Activated CD8-positive, alpha-beta T cell treated with anti-CD3 and anti-CD28 coated beads for 36 hours (primary cell): ENCODE results near the gene ANKRD44. TPM values are rescaled to one million over a fixed set of nuclear protein-coding genes. Genes with fewer than 3 reads are reported as not detected.

ENCODE experiments used
- ATAC-seq: fragments of 200-7000 bp; cut with Tn5 transposase; one replicate; pipeline ENCODE4 v1.10.0; 2021; ENCODE audit warnings: mild to moderate bottlenecking, moderate library complexity
- CTCF ChIA-PET: fragments of 350-600 bp; sonication (Branson Sonifier 250); formaldehyde crosslinking; loops from one replicate; lab custom pipeline; 2021; ENCODE audit warnings: antibody characterized with exemption; lab: Charles Lee
- POLR2A ChIA-PET: fragments of 350-600 bp; sonication (Branson Sonifier 250); formaldehyde crosslinking; loops from one replicate; lab custom pipeline; 2021; ENCODE audit warnings: antibody characterized with exemption; lab: Charles Lee
- DNase-seq: peaks from one replicate; pipeline ENCODE4 v3.0.0-alpha.2; 2020
- H3K27ac Mint-ChIP-seq: one replicate; pipeline ENCODE4 v1.8.0; 2021; ENCODE audit warnings: mild to moderate bottlenecking, mixed read lengths
- H3K27me3 Mint-ChIP-seq: one replicate; pipeline ENCODE4 v1.8.0; 2021; ENCODE audit warnings: mixed read lengths
- H3K36me3 Mint-ChIP-seq: one replicate; pipeline ENCODE4 v1.8.0; 2021; ENCODE audit warnings: low read depth, mixed read lengths
- H3K4me1 Mint-ChIP-seq: one replicate; pipeline ENCODE4 v1.8.0; 2021; ENCODE audit warnings: low read depth, mixed read lengths
- H3K4me3 Mint-ChIP-seq: one replicate; pipeline ENCODE4 v1.8.0; 2021; ENCODE audit warnings: mild to moderate bottlenecking, moderate library complexity, mixed read lengths
- H3K9me3 Mint-ChIP-seq: one replicate; pipeline ENCODE4 v1.8.0; 2021; ENCODE audit warnings: mixed read lengths
- intact Hi-C: fragments of 100-400 bp; cut with micrococcal nuclease; formaldehyde crosslinking; loops from one replicate; pipeline ENCODE4 v1.10.0; 2022
- total RNA-seq, 2 experiments: library from RNA; stranded (reverse); gene quantifications; one replicate each; pipeline ENCODE4 v1.2.3, GENCODE V29; 2021
- TF ChIP-seq, protein P1 (sequence below): fragments of 200-600 bp; IDR thresholded peaks from one replicate; pipeline ENCODE4 v1.8.0; 2022; ENCODE audit warnings: antibody characterized with exemption, mild to moderate bottlenecking

ANKRD44 gene
- total RNA-seq, 2 experiments from 2014 or later, result 131 to 132 TPM

GRCh38 chr2:197152451-197153228 lies 157.9 kb downstream of the ANKRD44 start:
- peaks cover 37% of the 10 kb centered on the region for H3K36me3 Mint-ChIP-seq
- intact Hi-C loops, result no loop called here

GRCh38 chr2:197149546-197149945 lies 161.0 kb downstream of the ANKRD44 start:
- DNase-seq (no peak), ATAC-seq (no peak)
- CTCF ChIA-PET, result interaction anchor here (0.8 to 1.7 kb wide), 3 partner anchors 9 to 41 kb away, joined by 3 to 6 read pairs (median 5); no protein-coding TSS in a partner anchor
- H3K9me3 Mint-ChIP-seq, result peaks cover 5% of the 10 kb centered on the region
- H3K4me3 Mint-ChIP-seq, result no peak overlapping the region
- POLR2A ChIA-PET, result interaction anchor here (0.6 to 1.0 kb wide), 2 partner anchors 45 to 226 kb away, joined by 3 read pairs; no protein-coding TSS in a partner anchor
- H3K4me1 Mint-ChIP-seq, result peaks cover 84% of the 10 kb centered on the region
- peaks cover 34% of the 10 kb centered on the region for H3K36me3 Mint-ChIP-seq
- H3K27me3 Mint-ChIP-seq, result no peaks in the 10 kb centered on the region
- TF ChIP-seq, protein P1, sequence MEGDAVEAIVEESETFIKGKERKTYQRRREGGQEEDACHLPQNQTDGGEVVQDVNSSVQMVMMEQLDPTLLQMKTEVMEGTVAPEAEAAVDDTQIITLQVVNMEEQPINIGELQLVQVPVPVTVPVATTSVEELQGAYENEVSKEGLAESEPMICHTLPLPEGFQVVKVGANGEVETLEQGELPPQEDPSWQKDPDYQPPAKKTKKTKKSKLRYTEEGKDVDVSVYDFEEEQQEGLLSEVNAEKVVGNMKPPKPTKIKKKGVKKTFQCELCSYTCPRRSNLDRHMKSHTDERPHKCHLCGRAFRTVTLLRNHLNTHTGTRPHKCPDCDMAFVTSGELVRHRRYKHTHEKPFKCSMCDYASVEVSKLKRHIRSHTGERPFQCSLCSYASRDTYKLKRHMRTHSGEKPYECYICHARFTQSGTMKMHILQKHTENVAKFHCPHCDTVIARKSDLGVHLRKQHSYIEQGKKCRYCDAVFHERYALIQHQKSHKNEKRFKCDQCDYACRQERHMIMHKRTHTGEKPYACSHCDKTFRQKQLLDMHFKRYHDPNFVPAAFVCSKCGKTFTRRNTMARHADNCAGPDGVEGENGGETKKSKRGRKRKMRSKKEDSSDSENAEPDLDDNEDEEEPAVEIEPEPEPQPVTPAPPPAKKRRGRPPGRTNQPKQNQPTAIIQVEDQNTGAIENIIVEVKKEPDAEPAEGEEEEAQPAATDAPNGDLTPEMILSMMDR, result no peak
- H3K27ac Mint-ChIP-seq, result peak overlapping the region; percentile 62
- intact Hi-C loops, result no loop called here

More at GRCh38 chr2:197152451-197153228, 157.9 kb downstream of the ANKRD44 start:
- ChIA-PET CTCF (interaction anchor here (0.7 to 2.1 kb wide), 12 partner anchors 9 to 156 kb away, joined by 3 to 13 read pairs (median 4); no protein-coding TSS in a partner anchor), POLR2A (interaction anchor here (1.2 to 1.7 kb wide), 3 partner anchors 13 to 103 kb away, joined by 3 to 5 read pairs (median 4); no protein-coding TSS in a partner anchor)
- peaks cover 12% of the 10 kb centered on the region for H3K9me3 Mint-ChIP-seq
- peak overlapping the region; percentile 88 for H3K27ac Mint-ChIP-seq
- DNase-seq, result no peak
- no peaks in the 10 kb centered on the region for H3K27me3 Mint-ChIP-seq
- H3K4me1 Mint-ChIP-seq, result peaks cover 75% of the 10 kb centered on the region
- TF ChIP-seq, protein P1, result peak; percentile 34
- ATAC-seq, result peak; percentile 70
- peak overlapping the region; percentile 25 for H3K4me3 Mint-ChIP-seq

DNA sequence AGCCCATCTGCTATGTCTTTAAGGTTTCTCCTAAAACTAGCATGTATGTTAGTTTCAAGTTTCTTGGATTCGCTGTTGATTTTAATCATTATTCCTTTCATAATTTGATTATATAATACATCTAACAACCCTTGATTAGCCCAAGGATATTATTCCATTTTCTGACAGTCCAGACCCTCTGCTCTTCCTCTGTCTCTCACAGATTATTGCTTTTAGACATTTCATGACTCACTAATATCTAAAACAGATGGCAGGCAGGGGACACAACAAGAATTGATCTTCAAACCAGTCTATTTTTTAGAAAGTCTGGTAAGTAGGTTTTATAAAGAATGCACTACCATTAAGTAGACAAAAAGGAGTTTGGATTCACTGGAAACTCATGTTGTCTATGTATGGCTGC lies 162.2 kb downstream of the ANKRD44 start:
- Mint-ChIP-seq H3K4me1 (peaks cover 79% of the 10 kb centered on the region), H3K4me3 (no peak overlapping the region), H3K9me3 (peaks cover 7% of the 10 kb centered on the region), H3K27ac (peak overlapping the region; percentile 80), H3K27me3 (no peaks in the 10 kb centered on the region), H3K36me3 (peaks cover 39% of the 10 kb centered on the region)
- ChIA-PET POLR2A (no interaction called here), CTCF (interaction anchor here (1.0 to 1.3 kb wide), 2 partner anchors 10 to 36 kb away, joined by 3 to 5 read pairs; no protein-coding TSS in a partner anchor)
- DNase-seq, result no peak
- TF ChIP-seq, protein P1, result no peak
- ATAC-seq, result no peak
- intact Hi-C loops, result no loop called here

DNA sequence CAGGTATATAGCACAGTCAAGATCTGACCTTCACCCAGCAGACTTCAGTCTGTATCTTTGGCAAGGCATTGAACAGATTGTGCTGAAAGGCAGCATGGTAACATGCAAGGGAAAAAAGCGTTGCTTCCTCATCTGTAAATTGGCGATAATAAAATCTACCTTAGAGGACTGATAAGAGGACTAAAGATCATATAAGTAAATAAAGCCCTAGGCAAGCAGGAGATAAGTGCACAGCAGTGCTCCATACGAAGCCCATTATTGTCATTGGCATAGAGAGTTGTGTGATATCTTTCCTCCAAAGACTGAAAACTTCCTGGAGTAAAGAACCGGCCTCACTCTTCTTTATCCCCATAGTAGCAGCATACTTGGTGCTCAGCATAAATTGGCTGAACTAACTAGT lies 162.6 kb downstream of the ANKRD44 start:
- Mint-ChIP-seq H3K27ac (peak overlapping the region; percentile 80), H3K9me3 (peaks cover 7% of the 10 kb centered on the region), H3K36me3 (peaks cover 39% of the 10 kb centered on the region), H3K4me1 (peaks cover 77% of the 10 kb centered on the region), H3K27me3 (no peaks in the 10 kb centered on the region), H3K4me3 (no peak overlapping the region)
- ATAC-seq (no peak), DNase-seq (no peak)
- intact Hi-C loops, result no loop called here
- TF ChIP-seq, protein P1, result no peak
- CTCF ChIA-PET, result interaction anchor here (1.0 kb wide), 1 partner anchor 35 kb away, joined by 3 read pairs; no protein-coding TSS in a partner anchor
- POLR2A ChIA-PET, result interaction anchor here (1.0 to 1.4 kb wide), 2 partner anchors 12 to 13 kb away, joined by 3 read pairs; no protein-coding TSS in a partner anchor

GRCh38 chr2:197146995-197147394 lies 163.6 kb downstream of the ANKRD44 start:
- peak; percentile 37 for ATAC-seq
- H3K4me3 Mint-ChIP-seq, result no peak overlapping the region
- H3K36me3 Mint-ChIP-seq, result peaks cover 46% of the 10 kb centered on the region
- CTCF ChIA-PET, result no interaction called here
- peak overlapping the region; percentile 80 for H3K27ac Mint-ChIP-seq
- POLR2A ChIA-PET, result interaction anchor here (1.0 to 1.4 kb wide), 2 partner anchors 11 to 14 kb away, joined by 3 read pairs; no protein-coding TSS in a partner anchor
- no peaks in the 10 kb centered on the region for H3K27me3 Mint-ChIP-seq
- TF ChIP-seq, protein P1, result no peak
- DNase-seq, result no peak
- H3K4me1 Mint-ChIP-seq, result peaks cover 76% of the 10 kb centered on the region
- intact Hi-C loops, result no loop called here
- peaks cover 7% of the 10 kb centered on the region for H3K9me3 Mint-ChIP-seq
